GM21825 (cell line): Measurements from ENCODE around the gene ZBTB7C.

ENCODE experiments used
- ATAC-seq: cut with Tn5 transposase; IDR thresholded peaks from one replicate; pipeline ENCODE4 v1.9.1; 2021; ENCODE audit warnings: mild to moderate bottlenecking, moderate library complexity; ENCODE audit not compliant: unreplicated experiment

The ZBTB7C gene

GRCh38 chr18:48009116-48009745 is 400.0 kb downstream of the ZBTB7C start:
- no peak for ATAC-seq

GRCh38 chr18:48007955-48008701 is 401.1 kb downstream of the ZBTB7C start:
- no peak for ATAC-seq

GRCh38 chr18:48007381-48007780 is 401.8 kb downstream of the ZBTB7C start:
- ATAC-seq: no peak

GRCh38 chr18:48006415-48007175 is 402.6 kb downstream of the ZBTB7C start:
- ATAC-seq: no peak

GRCh38 chr18:48004577-48004976 is 404.6 kb downstream of the ZBTB7C start:
- ATAC-seq: no peak

- no peak for ATAC-seq
These were observed 405.5 kb downstream of the ZBTB7C start for GRCh38 chr18:48003426-48004349.

- ATAC-seq: no peak
These were observed 406.2 kb downstream of the ZBTB7C start for GRCh38 chr18:48002933-48003365.

- no peak for ATAC-seq
These were observed 408.5 kb downstream of the ZBTB7C start for GRCh38 chr18:48000701-48001100.

GRCh38 chr18:47999801-48000248 is 409.4 kb downstream of the ZBTB7C start:
- ATAC-seq: no peak

GRCh38 chr18:47997338-47997780 is 411.8 kb downstream of the ZBTB7C start:
- ATAC-seq: no peak

GRCh38 chr18:47996091-47996541 is 413.1 kb downstream of the ZBTB7C start:
- ATAC-seq: no peak

- ATAC-seq: no peak
These were observed 413.5 kb downstream of the ZBTB7C start for GRCh38 chr18:47995654-47996053.

GRCh38 chr18:47993409-47993808 is 415.8 kb downstream of the ZBTB7C start:
- no peak for ATAC-seq

GRCh38 chr18:47992976-47993375 is 416.2 kb downstream of the ZBTB7C start:
- no peak for ATAC-seq

- ATAC-seq: no peak
These were observed 416.9 kb downstream of the ZBTB7C start for GRCh38 chr18:47992266-47992665.

- no peak for ATAC-seq
These were observed 418.2 kb downstream of the ZBTB7C start for GRCh38 chr18:47990981-47991380.

GRCh38 chr18:47987388-47987699 is 421.8 kb downstream of the ZBTB7C start:
- no peak for ATAC-seq

GRCh38 chr18:47986620-47987387 is 422.4 kb downstream of the ZBTB7C start:
- ATAC-seq: no peak

- no peak for ATAC-seq
These were observed 423.3 kb downstream of the ZBTB7C start for GRCh38 chr18:47985866-47986265.

GRCh38 chr18:47984991-47985390 is 424.2 kb downstream of the ZBTB7C start:
- no peak for ATAC-seq
